ENCODE data around the gene NBEA.

Gene NBEA

GRCh38 chr13:35219021-35219420 is 277.0 kb downstream of the NBEA start:
- no peak for TF ChIP-seq NFIC (IDR thresholded peaks at IDR 0.05)
- TF ChIP-seq FOXM1 (IDR thresholded peaks at IDR 0.05; ENCODE audit: borderline replicate concordance, low read depth), result no peak
- TF ChIP-seq, protein P1, sequence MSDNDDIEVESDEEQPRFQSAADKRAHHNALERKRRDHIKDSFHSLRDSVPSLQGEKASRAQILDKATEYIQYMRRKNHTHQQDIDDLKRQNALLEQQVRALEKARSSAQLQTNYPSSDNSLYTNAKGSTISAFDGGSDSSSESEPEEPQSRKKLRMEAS (IDR thresholded peaks at IDR 0.05), result no peak

DNA sequence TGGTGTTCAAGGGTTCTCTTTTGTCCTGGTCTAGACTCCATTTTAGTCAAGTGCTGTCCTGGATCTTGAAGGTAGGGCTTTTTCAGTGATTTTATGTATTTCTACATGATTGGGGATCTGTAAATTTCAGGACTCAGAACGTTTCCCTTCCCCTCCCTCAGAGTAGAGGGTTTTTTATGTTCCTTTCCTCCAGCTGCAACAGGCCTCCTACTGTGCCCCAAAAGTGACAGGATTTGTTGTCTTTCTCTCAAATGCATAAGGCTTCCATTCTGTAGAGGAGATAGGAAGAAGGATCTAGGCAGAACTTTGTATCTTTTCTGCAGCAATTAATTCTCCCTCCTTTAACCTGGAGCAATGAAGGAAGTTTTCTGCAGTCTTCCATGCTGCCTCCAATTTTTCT is 283.1 kb downstream of the NBEA start:
- TF ChIP-seq TAF1 (IDR thresholded peaks at IDR 0.05; ENCODE audit: low read depth), result no peak
- no peak for TF ChIP-seq TEAD4 (IDR thresholded peaks at IDR 0.05)
- TF ChIP-seq TCF12 (IDR thresholded peaks at IDR 0.05; ENCODE audit: low read depth), result no peak
- TF ChIP-seq NFIC (IDR thresholded peaks at IDR 0.05), result no peak
- TF ChIP-seq EP300 (IDR thresholded peaks at IDR 0.05; ENCODE audit: borderline replicate concordance), result no peak
- TF ChIP-seq, protein P1 (IDR thresholded peaks at IDR 0.05), result no peak
- TF ChIP-seq ZBTB7A (IDR thresholded peaks at IDR 0.05; ENCODE audit: low read depth), result no peak
- no peak for TF ChIP-seq RAD21 (IDR thresholded peaks at IDR 0.05; ENCODE audit: low read depth)
- TF ChIP-seq FOXM1 (IDR thresholded peaks at IDR 0.05; ENCODE audit: borderline replicate concordance, low read depth), result no peak
- TF ChIP-seq CREB1 (IDR thresholded peaks at IDR 0.05; ENCODE audit: low read depth), result no peak
- TF ChIP-seq, protein P2, sequence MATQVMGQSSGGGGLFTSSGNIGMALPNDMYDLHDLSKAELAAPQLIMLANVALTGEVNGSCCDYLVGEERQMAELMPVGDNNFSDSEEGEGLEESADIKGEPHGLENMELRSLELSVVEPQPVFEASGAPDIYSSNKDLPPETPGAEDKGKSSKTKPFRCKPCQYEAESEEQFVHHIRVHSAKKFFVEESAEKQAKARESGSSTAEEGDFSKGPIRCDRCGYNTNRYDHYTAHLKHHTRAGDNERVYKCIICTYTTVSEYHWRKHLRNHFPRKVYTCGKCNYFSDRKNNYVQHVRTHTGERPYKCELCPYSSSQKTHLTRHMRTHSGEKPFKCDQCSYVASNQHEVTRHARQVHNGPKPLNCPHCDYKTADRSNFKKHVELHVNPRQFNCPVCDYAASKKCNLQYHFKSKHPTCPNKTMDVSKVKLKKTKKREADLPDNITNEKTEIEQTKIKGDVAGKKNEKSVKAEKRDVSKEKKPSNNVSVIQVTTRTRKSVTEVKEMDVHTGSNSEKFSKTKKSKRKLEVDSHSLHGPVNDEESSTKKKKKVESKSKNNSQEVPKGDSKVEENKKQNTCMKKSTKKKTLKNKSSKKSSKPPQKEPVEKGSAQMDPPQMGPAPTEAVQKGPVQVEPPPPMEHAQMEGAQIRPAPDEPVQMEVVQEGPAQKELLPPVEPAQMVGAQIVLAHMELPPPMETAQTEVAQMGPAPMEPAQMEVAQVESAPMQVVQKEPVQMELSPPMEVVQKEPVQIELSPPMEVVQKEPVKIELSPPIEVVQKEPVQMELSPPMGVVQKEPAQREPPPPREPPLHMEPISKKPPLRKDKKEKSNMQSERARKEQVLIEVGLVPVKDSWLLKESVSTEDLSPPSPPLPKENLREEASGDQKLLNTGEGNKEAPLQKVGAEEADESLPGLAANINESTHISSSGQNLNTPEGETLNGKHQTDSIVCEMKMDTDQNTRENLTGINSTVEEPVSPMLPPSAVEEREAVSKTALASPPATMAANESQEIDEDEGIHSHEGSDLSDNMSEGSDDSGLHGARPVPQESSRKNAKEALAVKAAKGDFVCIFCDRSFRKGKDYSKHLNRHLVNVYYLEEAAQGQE (IDR thresholded peaks at IDR 0.05; ENCODE audit: low read depth), result no peak

DNA sequence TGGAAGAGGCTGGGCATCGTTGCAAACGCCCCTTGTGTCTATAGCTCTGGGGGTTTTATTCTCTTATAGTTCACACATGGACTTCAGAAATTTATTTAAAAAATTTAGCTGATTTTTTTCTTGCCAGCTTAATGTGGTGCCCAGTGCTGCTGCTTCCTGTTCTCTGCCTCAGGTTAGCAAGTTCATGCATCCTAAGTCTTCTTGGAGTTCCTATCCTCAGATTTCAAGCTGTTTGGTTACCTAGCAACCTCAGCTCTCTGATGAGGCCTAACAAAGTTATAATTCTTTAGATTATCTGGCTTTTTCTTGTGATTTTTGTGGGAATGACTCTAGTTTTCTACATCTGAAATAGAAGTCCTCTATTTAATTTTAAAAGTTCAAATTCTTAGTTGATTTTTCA is 283.5 kb downstream of the NBEA start:
- TF ChIP-seq, protein P2 (IDR thresholded peaks at IDR 0.05; ENCODE audit: low read depth), result no peak
- TF ChIP-seq CEBPB (IDR thresholded peaks at IDR 0.05), result no peak
- no peak for TF ChIP-seq TAF1 (IDR thresholded peaks at IDR 0.05; ENCODE audit: low read depth)
- TF ChIP-seq FOXM1 (IDR thresholded peaks at IDR 0.05; ENCODE audit: borderline replicate concordance, low read depth), result no peak
- no peak for TF ChIP-seq RAD21 (IDR thresholded peaks at IDR 0.05; ENCODE audit: low read depth)
- no peak for TF ChIP-seq NFIC (IDR thresholded peaks at IDR 0.05)
- no peak for TF ChIP-seq YY1 (IDR thresholded peaks at IDR 0.05; ENCODE audit: low read depth)
- no peak for TF ChIP-seq TEAD4 (IDR thresholded peaks at IDR 0.05)

- no peak for TF ChIP-seq USF1 (IDR thresholded peaks at IDR 0.05)
- TF ChIP-seq CREB1 (IDR thresholded peaks at IDR 0.05; ENCODE audit: low read depth), result no peak
- TF ChIP-seq EGR1 (IDR thresholded peaks at IDR 0.05), result no peak
- TF ChIP-seq, protein P1 (IDR thresholded peaks at IDR 0.05), result no peak
Measured at GRCh38 chr13:35228536-35228935, 286.5 kb downstream of the NBEA start.

DNA sequence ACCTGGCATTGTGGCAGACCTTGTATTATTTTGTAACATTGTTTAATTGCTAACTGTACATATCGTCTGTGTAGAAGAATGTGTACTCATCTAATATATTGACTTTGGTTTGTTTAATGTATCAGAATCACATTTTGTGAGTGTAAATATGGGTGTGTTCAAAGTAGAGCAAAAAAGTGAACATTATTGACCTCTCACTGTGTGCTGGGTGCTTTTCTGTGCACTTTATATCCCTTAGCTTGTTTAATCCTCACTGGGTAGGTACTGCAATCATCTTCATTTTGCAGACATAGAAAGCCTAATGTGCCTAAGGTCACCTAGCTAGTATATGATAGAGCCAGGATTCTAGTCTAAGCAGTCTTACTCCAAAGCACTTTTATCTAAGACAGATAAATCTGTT is 289.4 kb downstream of the NBEA start:
- TF ChIP-seq EGR1 (IDR thresholded peaks at IDR 0.05) (no peak), CEBPB (IDR thresholded peaks at IDR 0.05) (no peak), ZBTB7A (IDR thresholded peaks at IDR 0.05; ENCODE audit: low read depth) (no peak), USF1 (IDR thresholded peaks at IDR 0.05) (no peak), TCF12 (IDR thresholded peaks at IDR 0.05; ENCODE audit: low read depth) (no peak), NFIC (IDR thresholded peaks at IDR 0.05) (no peak), YY1 (IDR thresholded peaks at IDR 0.05; ENCODE audit: low read depth) (no peak), FOXM1 (IDR thresholded peaks at IDR 0.05; ENCODE audit: borderline replicate concordance, low read depth) (no peak), RAD21 (IDR thresholded peaks at IDR 0.05; ENCODE audit: low read depth) (no peak), TEAD4 (IDR thresholded peaks at IDR 0.05) (no peak), CREB1 (IDR thresholded peaks at IDR 0.05; ENCODE audit: low read depth) (no peak), EP300 (IDR thresholded peaks at IDR 0.05; ENCODE audit: borderline replicate concordance) (no peak)
- TF ChIP-seq, protein P2 (IDR thresholded peaks at IDR 0.05; ENCODE audit: low read depth), result no peak
- TF ChIP-seq, protein P1 (IDR thresholded peaks at IDR 0.05), result no peak

Measured in Ishikawa (cell line).